K562 (cell line): Measurements from ENCODE around the gene RPRD1B. TPM values are rescaled to one million over a fixed set of nuclear protein-coding genes. Genes with fewer than 3 reads are reported as not detected.

Source experiments
- CCAR2 ChIP-seq: fragments of 200-400 bp; formaldehyde crosslinking; IDR thresholded peaks from 2 replicates; pipeline ENCODE4 v1.6.1; 2017; ENCODE audit warnings: mild to moderate bottlenecking, low read depth, low read length
- EWSR1 ChIP-seq: fragments of 450-650 bp; IDR thresholded peaks from 2 replicates; pipeline ENCODE4 v1.6.1; 2018; ENCODE audit warnings: borderline replicate concordance, mild to moderate bottlenecking, low read depth, moderate library complexity; ENCODE audit not compliant: partially characterized antibody
- JUN ChIP-seq, 2 experiments: sonication (generic) in 1 of 2; formaldehyde crosslinking in 1 of 2; IDR thresholded peaks; 2 replicates each; pipeline versions ENCODE4 v1.6.1 to v1.8.0; 2012 to 2022; ENCODE audit warnings: borderline replicate concordance in 2 of 2, mild to moderate bottlenecking in 2 of 2, improper control_type of control experiment in 1 of 2, low read depth in 1 of 2, low read length in 1 of 2, missing genetic modification reagents in 1 of 2
- KDM2B ChIP-seq: fragments of 250-450 bp; sonication (Bioruptor Pico); IDR thresholded peaks from 2 replicates; pipeline ENCODE4 v1.8.0; 2021; ENCODE audit warnings: mild to moderate bottlenecking, moderate library complexity
- LCOR ChIP-seq: sonication (generic); formaldehyde crosslinking; IDR thresholded peaks from 2 replicates; pipeline ENCODE4 v1.8.0; 2022; ENCODE audit warnings: mild to moderate bottlenecking, missing genetic modification reagents
- MXI1 ChIP-seq: IDR thresholded peaks from 2 replicates; pipeline ENCODE4 v1.6.1; 2011; ENCODE audit warnings: low read depth, mild to moderate bottlenecking, improper control_type of control experiment, low read length
- NUFIP1 ChIP-seq: fragments of 450-650 bp; IDR thresholded peaks from 2 replicates; pipeline ENCODE4 v1.6.1; 2018; ENCODE audit not compliant: partially characterized antibody
- PRPF4 ChIP-seq: fragments of 200-400 bp; formaldehyde crosslinking; IDR thresholded peaks from one replicate; pipeline ENCODE4 v1.6.1; 2017; ENCODE audit warnings: low read length, low read depth, mild to moderate bottlenecking; ENCODE audit not compliant: insufficient read depth, poor library complexity, severe bottlenecking
- RAD51 ChIP-seq: fragments of 450-650 bp; IDR thresholded peaks from 2 replicates; pipeline ENCODE4 v1.7.1; 2016; ENCODE audit warnings: low read depth, mild to moderate bottlenecking, borderline replicate concordance
- RNF2 ChIP-seq: sonication (generic); IDR thresholded peaks from 2 replicates; pipeline ENCODE4 v1.6.1; 2016
- SUPT5H ChIP-seq: fragments of 450-650 bp; IDR thresholded peaks from 2 replicates; pipeline ENCODE4 v1.6.1; 2016
- TARDBP ChIP-seq: fragments of 450-650 bp; IDR thresholded peaks from 2 replicates; pipeline ENCODE4 v1.6.1; 2016
- TFAM ChIP-seq: fragments of 250-450 bp; sonication (Bioruptor Pico); conservative IDR thresholded peaks from 2 replicates; pipeline ENCODE4 v1.5.0; 2021; ENCODE audit warnings: mild to moderate bottlenecking, moderate library complexity
- TRIM28 ChIP-seq: fragments of 450-650 bp; IDR thresholded peaks from 2 replicates; pipeline ENCODE4 v1.6.1; 2017
- YY1 ChIP-seq, 3 experiments: IDR thresholded peaks; 2 replicates each; pipeline ENCODE4 v1.6.1; 2011; ENCODE audit warnings: low read length in 2 of 3, mild to moderate bottlenecking in 2 of 3, moderate library complexity in 2 of 3, borderline replicate concordance in 1 of 3, control low read depth in 1 of 3, low read depth in 1 of 3; ENCODE audit not compliant: insufficient read depth in 3 of 3, insufficient replicate concordance in 2 of 3, control insufficient read depth in 1 of 3, insufficient read length in 1 of 3; ENCODE audit errors: extremely low read depth in 1 of 3
- ZC3H4 ChIP-seq: sonication (generic); formaldehyde crosslinking; IDR thresholded peaks from 2 replicates; pipeline ENCODE4 v1.9.0; 2021; ENCODE audit warnings: missing genetic modification reagents, borderline replicate concordance
- polyA plus RNA-seq, 8 experiments: library from polyadenylated mRNA; depleted of rRNA in 4 of 8; stranded (reverse) in 5 of 8; unstranded in 3 of 8; fragments of >200 nt; fragmentation: Nextera tagmentation in 2 of 8; fragmentation: Illumina TruSeq in 1 of 8; extraction: Ambion mirVana in 2 of 8; extraction: Trizol in 1 of 8; gene quantifications; 2 replicates each; pipeline versions ENCODE4 v1.2.1 to v1.2.3, GENCODE V29; 2011 to 2014; ENCODE audit warnings: inconsistent platforms in 1 of 8, missing spikeins in 1 of 8
- total RNA-seq, 7 experiments: library from RNA; depleted of rRNA in 6 of 7; stranded (reverse); fragments of >200 nt in 6 of 7; fragmentation: Illumina TruSeq in 2 of 7; extraction: Trizol in 2 of 7; gene quantifications; 2 replicates each; pipeline versions ENCODE4 v1.2.1 to v1.2.3, GENCODE V29; 2011 to 2021; ENCODE audit warnings: low replicate concordance in 1 of 7
- TF ChIP-seq, protein P1 (sequence below): fragments of 250-450 bp; sonication (Bioruptor Pico); IDR thresholded peaks from 2 replicates; pipeline ENCODE4 v1.8.0; 2022; ENCODE audit warnings: inconsistent platforms, mild to moderate bottlenecking, moderate library complexity, borderline replicate concordance
- TF ChIP-seq, protein P2 (sequence below): fragments of 450-650 bp; IDR thresholded peaks from 2 replicates; pipeline ENCODE4 v1.6.1; 2016; ENCODE audit warnings: mild to moderate bottlenecking
- TF ChIP-seq, protein P3 (sequence below): sonication (generic); formaldehyde crosslinking; IDR thresholded peaks from 2 replicates; pipeline ENCODE4 v1.8.0; 2022; ENCODE audit warnings: mild to moderate bottlenecking, low read depth, missing genetic modification reagents
- TF ChIP-seq, protein P4 (sequence below), 2 experiments: IDR thresholded peaks in 1 of 2; conservative IDR thresholded peaks in 1 of 2; 2 replicates each; pipeline ENCODE4 v1.6.1; 2016; ENCODE audit warnings: low read depth in 2 of 2, mild to moderate bottlenecking in 1 of 2, missing compliant biosample characterization in 1 of 2, missing genetic modification characterization in 1 of 2, moderate library complexity in 1 of 2

The RPRD1B gene
- total and polyA plus RNA-seq, 9 of the 15 experiments (the other 6 are each of a cell fraction or from before 2014, with no cell fraction given) = 5.5 to 43.0 (median 24.4) TPM

DNA sequence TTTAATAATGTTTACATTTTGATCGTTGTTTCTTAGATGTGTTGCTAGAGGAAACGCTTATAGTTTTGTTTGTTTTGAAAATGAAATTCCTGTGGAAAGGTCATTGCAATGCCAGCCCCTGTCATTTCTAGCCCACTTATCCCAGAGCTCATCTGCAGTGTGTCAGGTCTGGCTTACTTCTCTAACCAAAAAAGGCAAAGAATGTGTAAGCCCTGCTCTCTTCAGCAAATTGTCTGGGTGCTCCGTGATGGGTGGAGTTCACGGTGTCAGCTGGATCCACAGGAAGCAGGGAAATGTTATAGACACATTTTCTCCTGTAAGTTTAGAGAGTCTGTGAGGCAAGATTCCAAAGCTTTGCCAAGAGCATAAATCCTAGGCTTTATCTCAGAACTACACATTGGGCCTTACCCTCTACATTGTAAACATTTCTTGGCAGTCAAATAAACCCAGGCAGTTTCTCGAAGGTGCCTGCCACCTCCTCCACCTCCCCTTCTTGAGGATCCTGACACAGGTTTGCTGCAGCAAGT, 50.9 kb downstream of the RPRD1B start (continued):
- TF ChIP-seq YY1 (IDR thresholded peaks at IDR 0.05; ENCODE audit: borderline replicate concordance in 1 of 3, control insufficient read depth in 1 of 3, extremely low read depth in 1 of 3, insufficient read depth in 3 of 3, insufficient read length in 1 of 3, insufficient replicate concordance in 2 of 3, low read depth in 1 of 3, low read length in 2 of 3) (no peak), KDM2B (no peak), NUFIP1 (no peak), RNF2 (no peak), PRPF4 (no peak), MXI1 (no peak), TRIM28 (no peak), RAD51 (no peak), TFAM (CRISPR knock-in tag) (no peak), TARDBP (no peak), LCOR (CRISPR knock-in tag) (no peak), ZC3H4 (CRISPR knock-in tag) (no peak), SUPT5H (no peak), JUN (IDR thresholded peaks at IDR 0.05; ENCODE audit: borderline replicate concordance, low read depth, low read length) (no peak), JUN (CRISPR knock-in tag; IDR thresholded peaks at IDR 0.05; ENCODE audit: borderline replicate concordance) (no peak), EWSR1 (no peak), CCAR2 (no peak)
- TF ChIP-seq, protein P1, sequence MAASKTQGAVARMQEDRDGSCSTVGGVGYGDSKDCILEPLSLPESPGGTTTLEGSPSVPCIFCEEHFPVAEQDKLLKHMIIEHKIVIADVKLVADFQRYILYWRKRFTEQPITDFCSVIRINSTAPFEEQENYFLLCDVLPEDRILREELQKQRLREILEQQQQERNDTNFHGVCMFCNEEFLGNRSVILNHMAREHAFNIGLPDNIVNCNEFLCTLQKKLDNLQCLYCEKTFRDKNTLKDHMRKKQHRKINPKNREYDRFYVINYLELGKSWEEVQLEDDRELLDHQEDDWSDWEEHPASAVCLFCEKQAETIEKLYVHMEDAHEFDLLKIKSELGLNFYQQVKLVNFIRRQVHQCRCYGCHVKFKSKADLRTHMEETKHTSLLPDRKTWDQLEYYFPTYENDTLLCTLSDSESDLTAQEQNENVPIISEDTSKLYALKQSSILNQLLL (CRISPR knock-in tag) = no peak
- TF ChIP-seq, protein P2, sequence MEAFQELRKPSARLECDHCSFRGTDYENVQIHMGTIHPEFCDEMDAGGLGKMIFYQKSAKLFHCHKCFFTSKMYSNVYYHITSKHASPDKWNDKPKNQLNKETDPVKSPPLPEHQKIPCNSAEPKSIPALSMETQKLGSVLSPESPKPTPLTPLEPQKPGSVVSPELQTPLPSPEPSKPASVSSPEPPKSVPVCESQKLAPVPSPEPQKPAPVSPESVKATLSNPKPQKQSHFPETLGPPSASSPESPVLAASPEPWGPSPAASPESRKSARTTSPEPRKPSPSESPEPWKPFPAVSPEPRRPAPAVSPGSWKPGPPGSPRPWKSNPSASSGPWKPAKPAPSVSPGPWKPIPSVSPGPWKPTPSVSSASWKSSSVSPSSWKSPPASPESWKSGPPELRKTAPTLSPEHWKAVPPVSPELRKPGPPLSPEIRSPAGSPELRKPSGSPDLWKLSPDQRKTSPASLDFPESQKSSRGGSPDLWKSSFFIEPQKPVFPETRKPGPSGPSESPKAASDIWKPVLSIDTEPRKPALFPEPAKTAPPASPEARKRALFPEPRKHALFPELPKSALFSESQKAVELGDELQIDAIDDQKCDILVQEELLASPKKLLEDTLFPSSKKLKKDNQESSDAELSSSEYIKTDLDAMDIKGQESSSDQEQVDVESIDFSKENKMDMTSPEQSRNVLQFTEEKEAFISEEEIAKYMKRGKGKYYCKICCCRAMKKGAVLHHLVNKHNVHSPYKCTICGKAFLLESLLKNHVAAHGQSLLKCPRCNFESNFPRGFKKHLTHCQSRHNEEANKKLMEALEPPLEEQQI = no peak
- TF ChIP-seq, protein P3, sequence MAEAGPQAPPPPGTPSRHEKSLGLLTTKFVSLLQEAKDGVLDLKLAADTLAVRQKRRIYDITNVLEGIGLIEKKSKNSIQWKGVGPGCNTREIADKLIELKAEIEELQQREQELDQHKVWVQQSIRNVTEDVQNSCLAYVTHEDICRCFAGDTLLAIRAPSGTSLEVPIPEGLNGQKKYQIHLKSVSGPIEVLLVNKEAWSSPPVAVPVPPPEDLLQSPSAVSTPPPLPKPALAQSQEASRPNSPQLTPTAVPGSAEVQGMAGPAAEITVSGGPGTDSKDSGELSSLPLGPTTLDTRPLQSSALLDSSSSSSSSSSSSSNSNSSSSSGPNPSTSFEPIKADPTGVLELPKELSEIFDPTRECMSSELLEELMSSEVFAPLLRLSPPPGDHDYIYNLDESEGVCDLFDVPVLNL (CRISPR knock-in tag) = no peak
- TF ChIP-seq, protein P4, sequence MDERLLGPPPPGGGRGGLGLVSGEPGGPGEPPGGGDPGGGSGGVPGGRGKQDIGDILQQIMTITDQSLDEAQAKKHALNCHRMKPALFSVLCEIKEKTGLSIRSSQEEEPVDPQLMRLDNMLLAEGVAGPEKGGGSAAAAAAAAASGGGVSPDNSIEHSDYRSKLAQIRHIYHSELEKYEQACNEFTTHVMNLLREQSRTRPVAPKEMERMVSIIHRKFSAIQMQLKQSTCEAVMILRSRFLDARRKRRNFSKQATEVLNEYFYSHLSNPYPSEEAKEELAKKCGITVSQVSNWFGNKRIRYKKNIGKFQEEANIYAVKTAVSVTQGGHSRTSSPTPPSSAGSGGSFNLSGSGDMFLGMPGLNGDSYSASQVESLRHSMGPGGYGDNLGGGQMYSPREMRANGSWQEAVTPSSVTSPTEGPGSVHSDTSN (CRISPR knock-in tag; IDR thresholded peaks at IDR 0.05; ENCODE audit: low read depth) = no peak
- TF ChIP-seq, protein P4 (tag; conservative IDR thresholded peaks at IDR 0.05; ENCODE audit: low read depth) = peak; percentile 81
